ENCODE results near the gene TEX14. TPM values are rescaled to one million over a fixed set of nuclear protein-coding genes. Genes with fewer than 3 reads are reported as not detected.

Gene TEX14
- total and polyA plus RNA-seq, 10 of the 15 experiments (the other 5 are each of a cell fraction or from before 2014, with no cell fraction given): 0.15 to 1.3 (median 0.66) TPM

DNA sequence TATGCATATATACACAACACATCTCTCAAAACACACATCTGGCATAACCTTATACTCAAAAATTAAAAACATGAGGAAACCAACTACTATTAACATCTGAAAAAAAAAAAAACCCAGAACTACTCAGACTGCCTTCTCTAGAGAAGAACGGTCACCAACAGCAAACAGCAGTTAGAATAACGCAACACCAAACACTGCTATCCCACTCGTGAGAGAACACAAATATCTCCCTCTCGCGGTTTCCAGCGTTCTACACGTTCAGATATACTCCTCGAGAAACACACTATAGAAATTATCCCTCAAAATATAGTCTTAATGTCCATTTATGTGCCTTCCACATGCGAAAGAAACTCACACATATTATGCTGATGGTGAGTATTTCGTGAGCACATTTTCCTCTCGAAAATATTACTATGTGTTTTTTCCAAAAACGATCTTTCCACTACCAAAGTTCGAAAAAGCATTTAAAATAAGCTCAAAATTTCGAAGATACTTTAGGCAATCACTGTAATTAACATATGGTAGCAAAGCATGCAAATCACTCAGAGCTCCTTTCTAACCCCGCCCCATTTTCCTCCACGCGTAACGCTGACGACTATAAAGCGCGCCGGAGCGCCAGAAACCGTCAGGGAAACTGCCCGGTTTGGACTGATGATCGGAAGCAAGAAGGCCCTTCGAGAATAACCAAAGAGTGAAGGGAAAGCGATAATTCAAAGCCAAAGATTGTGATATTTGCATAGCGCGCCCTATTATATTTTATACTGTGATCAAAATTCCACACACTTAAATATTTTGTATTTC, 60.1 kb downstream of the TEX14 start:
- peak overlapping the region; percentile 98 for H3K27ac ChIP-seq (ENCODE audit: control insufficient read depth, insufficient read depth)
- no peaks in the 10 kb centered on the region for H4K20me1 ChIP-seq (ENCODE audit: control insufficient read depth, insufficient read depth)
- no peaks in the 10 kb centered on the region for H3K36me3 ChIP-seq (ENCODE audit: control insufficient read depth in 2 of 2, insufficient read depth in 2 of 2, low read length in 1 of 2)
- DNase-seq (ENCODE audit: low read depth, low spot score): peak; percentile 93
- 1% methylated on average over 30 of the region's 30 CpGs for WGBS (ENCODE audit: insufficient coverage, insufficient replicate concordance, low lambda C conversion rate, missing lambda C conversion rate)
- no peaks in the 10 kb centered on the region for H3K27me3 ChIP-seq (replicated peaks in 1 of 2; ENCODE audit: control insufficient read depth in 2 of 2, insufficient read depth in 2 of 2, low read length in 1 of 2)
- H3K79me2 ChIP-seq (ENCODE audit: control insufficient read depth, insufficient read depth, low read length): no peaks in the 10 kb centered on the region
- H3K9ac ChIP-seq (ENCODE audit: control insufficient read depth, insufficient read depth, low read length): peak overlapping the region; percentile 85
- H3K9me3 ChIP-seq (replicated peaks; ENCODE audit: control insufficient read depth, insufficient read depth, low read length): no peaks in the 10 kb centered on the region
- ChIA-PET CTCF (interaction anchor here (1.0 to 8.0 kb wide), 10 partner anchors 9 to 373 kb away, joined by 3 to 61 read pairs (median 8); partner anchors contain the start of gene RAD51C), RAD21 (ENCODE audit: unreplicated experiment) (interaction anchor here (0.6 to 2.4 kb wide), 28 partner anchors 8 to 1077 kb away, joined by 3 to 15 read pairs (median 4); partner anchors contain the start of genes PRR11 and RAD51C), SMC1A (ENCODE audit: uncharacterized antibody, unreplicated experiment) (interaction anchor here (0.6 to 4.4 kb wide), 26 partner anchors 10 to 463 kb away, joined by 3 to 40 read pairs (median 5); partner anchors contain the start of gene RAD51C), POLR2A (interaction anchor here (0.6 to 2.5 kb wide), 31 partner anchors 9 to 562 kb away, joined by 3 to 16 read pairs (median 4); partner anchors contain the start of genes MTMR4, RAD51C, TEX14 and TRIM37)
- peak; percentile 91 for ATAC-seq
- in situ Hi-C loops (cut with MboI) (no loop called here), intact Hi-C loops (cut with micrococcal nuclease; ENCODE audit: unreplicated experiment) (loop anchor here (1.0 kb wide), 6 partner anchors 15 to 293 kb away; no protein-coding TSS in a partner anchor)
- no TSS peak for BruUV-seq (replicated peaks)
- H3K4me3 ChIP-seq: peak overlapping the region; percentile 59
- H3K4me1 ChIP-seq (ENCODE audit: control insufficient read depth, insufficient read depth, low read length): peaks cover 4% of the 10 kb centered on the region
- peak; percentile 83 for FAIRE-seq
- H3K4me2 ChIP-seq (ENCODE audit: control insufficient read depth, insufficient read depth): peak overlapping the region; percentile 73
- peak overlapping the region; percentile 93 for H2AFZ ChIP-seq (ENCODE audit: control insufficient read depth, low read depth, low read length)
- TF ChIP-seq BRCA1 (IDR thresholded peaks at IDR 0.05; ENCODE audit: low read depth, low read length) (no peak), TCF7 (IDR thresholded peaks at IDR 0.05; ENCODE audit: borderline replicate concordance) (peak; percentile 91; the same call in 1 of the 2 replicates), MYC (IDR thresholded peaks at IDR 0.05; ENCODE audit: insufficient read depth, insufficient read length, insufficient replicate concordance, low read length, severe bottlenecking) (no peak), NR2F1 (conservative IDR thresholded peaks at IDR 0.05) (no peak), RELA (IDR thresholded peaks at IDR 0.05; ENCODE audit: borderline replicate concordance, partially characterized antibody) (peak; percentile 23), SIN3A (IDR thresholded peaks at IDR 0.05; ENCODE audit: low read depth, low read length) (no peak), DPF2 (IDR thresholded peaks at IDR 0.05) (no peak), MXI1 (IDR thresholded peaks at IDR 0.05; ENCODE audit: low read depth, low read length) (peak; percentile 27; the same call in 1 of the 2 replicates)
- TF ChIP-seq, protein P1, sequence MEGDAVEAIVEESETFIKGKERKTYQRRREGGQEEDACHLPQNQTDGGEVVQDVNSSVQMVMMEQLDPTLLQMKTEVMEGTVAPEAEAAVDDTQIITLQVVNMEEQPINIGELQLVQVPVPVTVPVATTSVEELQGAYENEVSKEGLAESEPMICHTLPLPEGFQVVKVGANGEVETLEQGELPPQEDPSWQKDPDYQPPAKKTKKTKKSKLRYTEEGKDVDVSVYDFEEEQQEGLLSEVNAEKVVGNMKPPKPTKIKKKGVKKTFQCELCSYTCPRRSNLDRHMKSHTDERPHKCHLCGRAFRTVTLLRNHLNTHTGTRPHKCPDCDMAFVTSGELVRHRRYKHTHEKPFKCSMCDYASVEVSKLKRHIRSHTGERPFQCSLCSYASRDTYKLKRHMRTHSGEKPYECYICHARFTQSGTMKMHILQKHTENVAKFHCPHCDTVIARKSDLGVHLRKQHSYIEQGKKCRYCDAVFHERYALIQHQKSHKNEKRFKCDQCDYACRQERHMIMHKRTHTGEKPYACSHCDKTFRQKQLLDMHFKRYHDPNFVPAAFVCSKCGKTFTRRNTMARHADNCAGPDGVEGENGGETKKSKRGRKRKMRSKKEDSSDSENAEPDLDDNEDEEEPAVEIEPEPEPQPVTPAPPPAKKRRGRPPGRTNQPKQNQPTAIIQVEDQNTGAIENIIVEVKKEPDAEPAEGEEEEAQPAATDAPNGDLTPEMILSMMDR (IDR thresholded peaks at IDR 0.05 in 2 of 3, conservative IDR thresholded peaks at IDR 0.05 in 1 of 3; ENCODE audit: control insufficient read depth in 2 of 3, extremely low read depth in 1 of 3, insufficient read depth in 1 of 3, low read depth in 3 of 3, low read length in 3 of 3): peak in 2 of 3 experiments; percentile 14 to 23; a peak in 2 of 6 replicates
- TF ChIP-seq, protein P2, sequence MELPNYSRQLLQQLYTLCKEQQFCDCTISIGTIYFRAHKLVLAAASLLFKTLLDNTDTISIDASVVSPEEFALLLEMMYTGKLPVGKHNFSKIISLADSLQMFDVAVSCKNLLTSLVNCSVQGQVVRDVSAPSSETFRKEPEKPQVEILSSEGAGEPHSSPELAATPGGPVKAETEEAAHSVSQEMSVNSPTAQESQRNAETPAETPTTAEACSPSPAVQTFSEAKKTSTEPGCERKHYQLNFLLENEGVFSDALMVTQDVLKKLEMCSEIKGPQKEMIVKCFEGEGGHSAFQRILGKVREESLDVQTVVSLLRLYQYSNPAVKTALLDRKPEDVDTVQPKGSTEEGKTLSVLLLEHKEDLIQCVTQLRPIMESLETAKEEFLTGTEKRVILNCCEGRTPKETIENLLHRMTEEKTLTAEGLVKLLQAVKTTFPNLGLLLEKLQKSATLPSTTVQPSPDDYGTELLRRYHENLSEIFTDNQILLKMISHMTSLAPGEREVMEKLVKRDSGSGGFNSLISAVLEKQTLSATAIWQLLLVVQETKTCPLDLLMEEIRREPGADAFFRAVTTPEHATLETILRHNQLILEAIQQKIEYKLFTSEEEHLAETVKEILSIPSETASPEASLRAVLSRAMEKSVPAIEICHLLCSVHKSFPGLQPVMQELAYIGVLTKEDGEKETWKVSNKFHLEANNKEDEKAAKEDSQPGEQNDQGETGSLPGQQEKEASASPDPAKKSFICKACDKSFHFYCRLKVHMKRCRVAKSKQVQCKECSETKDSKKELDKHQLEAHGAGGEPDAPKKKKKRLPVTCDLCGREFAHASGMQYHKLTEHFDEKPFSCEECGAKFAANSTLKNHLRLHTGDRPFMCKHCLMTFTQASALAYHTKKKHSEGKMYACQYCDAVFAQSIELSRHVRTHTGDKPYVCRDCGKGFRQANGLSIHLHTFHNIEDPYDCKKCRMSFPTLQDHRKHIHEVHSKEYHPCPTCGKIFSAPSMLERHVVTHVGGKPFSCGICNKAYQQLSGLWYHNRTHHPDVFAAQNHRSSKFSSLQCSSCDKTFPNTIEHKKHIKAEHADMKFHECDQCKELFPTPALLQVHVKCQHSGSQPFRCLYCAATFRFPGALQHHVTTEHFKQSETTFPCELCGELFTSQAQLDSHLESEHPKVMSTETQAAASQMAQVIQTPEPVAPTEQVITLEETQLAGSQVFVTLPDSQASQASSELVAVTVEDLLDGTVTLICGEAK (IDR thresholded peaks at IDR 0.05; ENCODE audit: borderline replicate concordance): no peak
- TF ChIP-seq, protein P3, sequence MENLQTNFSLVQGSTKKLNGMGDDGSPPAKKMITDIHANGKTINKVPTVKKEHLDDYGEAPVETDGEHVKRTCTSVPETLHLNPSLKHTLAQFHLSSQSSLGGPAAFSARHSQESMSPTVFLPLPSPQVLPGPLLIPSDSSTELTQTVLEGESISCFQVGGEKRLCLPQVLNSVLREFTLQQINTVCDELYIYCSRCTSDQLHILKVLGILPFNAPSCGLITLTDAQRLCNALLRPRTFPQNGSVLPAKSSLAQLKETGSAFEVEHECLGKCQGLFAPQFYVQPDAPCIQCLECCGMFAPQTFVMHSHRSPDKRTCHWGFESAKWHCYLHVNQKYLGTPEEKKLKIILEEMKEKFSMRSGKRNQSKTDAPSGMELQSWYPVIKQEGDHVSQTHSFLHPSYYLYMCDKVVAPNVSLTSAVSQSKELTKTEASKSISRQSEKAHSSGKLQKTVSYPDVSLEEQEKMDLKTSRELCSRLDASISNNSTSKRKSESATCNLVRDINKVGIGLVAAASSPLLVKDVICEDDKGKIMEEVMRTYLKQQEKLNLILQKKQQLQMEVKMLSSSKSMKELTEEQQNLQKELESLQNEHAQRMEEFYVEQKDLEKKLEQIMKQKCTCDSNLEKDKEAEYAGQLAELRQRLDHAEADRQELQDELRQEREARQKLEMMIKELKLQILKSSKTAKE (IDR thresholded peaks at IDR 0.05; ENCODE audit: low read depth, poor library complexity, severe bottlenecking): peak; percentile 69

Measured in GM12878 (cell line).